ENCODE results near the gene SMIM13. TPM values are rescaled to one million over a fixed set of nuclear protein-coding genes. Genes with fewer than 3 reads are reported as not detected.

The SMIM13 gene
- total RNA-seq, 2 donors from 2014 or later: 4.4 to 7.2 TPM

DNA sequence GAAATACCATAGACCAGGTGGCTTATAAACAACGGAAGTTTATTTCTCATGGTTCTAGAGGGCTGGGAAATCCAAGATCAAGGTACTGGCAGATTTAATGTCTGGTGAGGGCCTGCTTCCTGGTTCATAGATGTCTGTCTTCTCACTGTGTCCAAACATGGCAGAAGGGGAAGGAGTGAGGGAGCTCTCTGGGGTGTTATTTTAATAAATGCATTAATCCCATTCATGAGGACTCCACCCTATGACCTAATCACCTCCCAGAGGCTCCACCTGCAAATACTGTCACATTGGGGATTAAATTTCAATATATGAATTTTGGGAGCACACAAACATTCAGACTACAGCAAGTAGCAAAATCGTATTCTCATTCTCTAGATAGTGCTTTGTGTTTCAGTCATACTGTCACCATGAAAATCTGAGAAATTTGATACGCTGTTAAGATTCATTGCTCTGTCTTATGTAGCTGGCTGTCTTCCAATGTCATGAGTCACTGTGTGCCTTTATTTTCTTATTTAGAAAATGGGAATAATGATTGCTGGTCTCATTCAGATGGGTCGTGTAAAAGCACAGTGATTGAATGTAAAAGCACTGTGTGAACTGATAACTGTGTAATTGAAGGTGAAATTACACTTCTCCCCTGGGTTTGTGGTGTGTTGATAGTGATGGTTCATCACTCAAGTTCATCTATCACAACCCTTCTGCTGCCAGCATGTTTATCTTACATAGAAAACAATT lies 26.8 kb downstream of the SMIM13 start:
- Histone ChIP-seq H3K27me3 (replicated peaks; ENCODE audit: insufficient read depth) (no peaks in the 10 kb centered on the region), H3K36me3 (no peaks in the 10 kb centered on the region), H3K27ac (no peak overlapping the region), H3K9me3 (no peaks in the 10 kb centered on the region), H3K4me1 (replicated peaks) (no peaks in the 10 kb centered on the region), H3K4me3 (no peak overlapping the region)
- TF ChIP-seq POLR2AphosphoS5 (IDR thresholded peaks at IDR 0.05) (no peak), POLR2A (IDR thresholded peaks at IDR 0.05) (no peak)
- TF ChIP-seq, protein P1, sequence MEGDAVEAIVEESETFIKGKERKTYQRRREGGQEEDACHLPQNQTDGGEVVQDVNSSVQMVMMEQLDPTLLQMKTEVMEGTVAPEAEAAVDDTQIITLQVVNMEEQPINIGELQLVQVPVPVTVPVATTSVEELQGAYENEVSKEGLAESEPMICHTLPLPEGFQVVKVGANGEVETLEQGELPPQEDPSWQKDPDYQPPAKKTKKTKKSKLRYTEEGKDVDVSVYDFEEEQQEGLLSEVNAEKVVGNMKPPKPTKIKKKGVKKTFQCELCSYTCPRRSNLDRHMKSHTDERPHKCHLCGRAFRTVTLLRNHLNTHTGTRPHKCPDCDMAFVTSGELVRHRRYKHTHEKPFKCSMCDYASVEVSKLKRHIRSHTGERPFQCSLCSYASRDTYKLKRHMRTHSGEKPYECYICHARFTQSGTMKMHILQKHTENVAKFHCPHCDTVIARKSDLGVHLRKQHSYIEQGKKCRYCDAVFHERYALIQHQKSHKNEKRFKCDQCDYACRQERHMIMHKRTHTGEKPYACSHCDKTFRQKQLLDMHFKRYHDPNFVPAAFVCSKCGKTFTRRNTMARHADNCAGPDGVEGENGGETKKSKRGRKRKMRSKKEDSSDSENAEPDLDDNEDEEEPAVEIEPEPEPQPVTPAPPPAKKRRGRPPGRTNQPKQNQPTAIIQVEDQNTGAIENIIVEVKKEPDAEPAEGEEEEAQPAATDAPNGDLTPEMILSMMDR (IDR thresholded peaks at IDR 0.05): no peak
- no peak for DNase-seq (ENCODE audit: low spot score)
- intact Hi-C loops (cut with DNase I): no loop called here
- 47% methylated on average over 4 of the region's 4 CpGs for WGBS

DNA sequence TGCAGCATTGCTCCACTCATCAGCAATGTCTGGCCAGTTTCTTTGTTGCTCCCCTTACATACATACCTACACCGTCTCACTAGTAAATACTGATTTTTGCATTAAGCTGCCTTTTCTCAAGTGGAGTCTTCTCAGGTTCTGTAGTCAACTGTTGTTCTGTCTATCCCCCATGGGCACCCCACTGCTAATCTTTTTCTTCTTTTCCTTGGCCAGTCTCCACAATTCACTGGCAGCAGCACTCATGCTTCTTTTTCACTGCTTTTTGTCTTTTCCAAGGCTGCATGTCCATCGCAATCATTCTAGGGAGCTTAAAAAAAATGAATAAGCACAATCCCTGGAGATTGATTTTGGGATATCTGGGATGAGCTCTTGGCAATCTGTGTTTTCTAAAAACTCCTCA lies 28.2 kb downstream of the SMIM13 start:
- Histone ChIP-seq H3K36me3 (no peaks in the 10 kb centered on the region), H3K4me3 (no peak overlapping the region), H3K4me1 (replicated peaks) (peaks cover 3% of the 10 kb centered on the region), H3K9me3 (no peaks in the 10 kb centered on the region), H3K27me3 (replicated peaks; ENCODE audit: insufficient read depth) (no peaks in the 10 kb centered on the region), H3K27ac (no peak overlapping the region)
- intact Hi-C loops (cut with DNase I): no loop called here
- TF ChIP-seq POLR2A (IDR thresholded peaks at IDR 0.05): no peak
- TF ChIP-seq, protein P1 (IDR thresholded peaks at IDR 0.05): no peak
- TF ChIP-seq POLR2AphosphoS5 (IDR thresholded peaks at IDR 0.05): no peak
- WGBS: 80% methylated on average over 2 of the region's 2 CpGs
- DNase-seq (ENCODE audit: low spot score): no peak

DNA sequence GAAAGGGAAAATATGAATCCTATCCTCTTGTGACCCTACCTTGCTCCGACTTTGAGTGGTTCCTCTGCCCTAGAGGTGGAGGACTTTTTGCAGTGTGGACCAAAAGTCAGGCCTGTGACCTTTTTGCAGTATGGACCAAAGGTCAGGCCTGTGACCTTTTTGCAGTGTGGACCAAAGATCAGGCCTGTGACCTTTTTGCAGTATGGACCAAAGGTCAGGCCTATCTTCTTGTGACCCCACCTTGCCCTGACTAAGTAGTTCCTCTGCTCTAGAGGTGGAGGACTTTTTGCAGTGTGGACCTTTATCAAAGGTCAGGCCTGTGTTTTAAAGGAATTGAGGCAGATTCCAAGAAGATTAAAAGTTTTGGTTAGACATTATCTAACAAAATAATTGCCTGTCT lies 28.7 kb downstream of the SMIM13 start:
- H3K4me1 ChIP-seq (replicated peaks): peaks cover 4% of the 10 kb centered on the region
- H3K36me3 ChIP-seq: no peaks in the 10 kb centered on the region
- TF ChIP-seq POLR2AphosphoS5 (IDR thresholded peaks at IDR 0.05) (no peak), POLR2A (IDR thresholded peaks at IDR 0.05) (no peak)
- TF ChIP-seq, protein P1 (IDR thresholded peaks at IDR 0.05): no peak
- H3K9me3 ChIP-seq: no peaks in the 10 kb centered on the region
- no peak for DNase-seq (ENCODE audit: low spot score)
- no peak overlapping the region for H3K27ac ChIP-seq
- 85% methylated on average over 1 of the region's 1 CpG for WGBS
- intact Hi-C loops (cut with DNase I): no loop called here
- no peaks in the 10 kb centered on the region for H3K27me3 ChIP-seq (replicated peaks; ENCODE audit: insufficient read depth)
- no peak overlapping the region for H3K4me3 ChIP-seq

DNA sequence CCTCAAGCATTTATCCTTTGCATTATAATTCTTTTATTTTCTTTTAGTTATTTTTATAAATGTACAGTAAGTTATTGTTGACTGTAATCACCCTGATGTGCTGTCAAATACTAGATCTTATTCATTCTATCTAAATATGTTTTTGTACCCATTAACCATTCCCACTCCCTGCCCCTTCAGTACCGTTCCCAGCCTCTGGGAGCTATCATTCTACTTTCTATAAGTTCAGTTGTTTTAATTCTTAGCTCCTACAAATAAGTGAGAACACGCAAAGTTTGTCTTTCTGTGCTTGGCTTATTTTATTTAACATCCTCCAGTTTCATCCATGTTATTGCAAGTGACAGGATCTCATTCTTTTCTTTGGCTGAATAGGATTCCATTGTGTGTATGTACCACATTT lies 30.3 kb downstream of the SMIM13 start:
- 82% methylated on average over 2 of the region's 2 CpGs for WGBS
- intact Hi-C loops (cut with DNase I): no loop called here
- H3K27ac ChIP-seq: no peak overlapping the region

More for the DNA sequence above, 30.3 kb downstream of the SMIM13 start:
- Histone ChIP-seq H3K9me3 (no peaks in the 10 kb centered on the region), H3K36me3 (no peaks in the 10 kb centered on the region), H3K27me3 (replicated peaks; ENCODE audit: insufficient read depth) (no peaks in the 10 kb centered on the region), H3K4me1 (replicated peaks) (peaks cover 4% of the 10 kb centered on the region), H3K4me3 (no peak overlapping the region)
- TF ChIP-seq POLR2A (IDR thresholded peaks at IDR 0.05) (no peak), POLR2AphosphoS5 (IDR thresholded peaks at IDR 0.05) (no peak)
- TF ChIP-seq, protein P1 (IDR thresholded peaks at IDR 0.05): no peak
- no peak for DNase-seq (ENCODE audit: low spot score)
